Epithelial cell of esophagus (primary cell): ENCODE data around the gene ZNF416.

Source experiments
- DNase-seq: peaks from one replicate; pipeline ENCODE4 v3.0.0; 2010; ENCODE audit warnings: low read depth
- H3K4me3 ChIP-seq: 2 replicates; pipeline ENCODE4 v1.5.1; 2011; ENCODE audit warnings: mild to moderate bottlenecking, low read length, control low read depth
- CTCF ChIP-seq: IDR thresholded peaks from 2 replicates; pipeline ENCODE4 v1.5.1; 2011; ENCODE audit warnings: low read depth, mild to moderate bottlenecking, low read length, control low read depth, inconsistent platforms; ENCODE audit not compliant: insufficient read depth; ENCODE audit errors: missing control alignments

Gene ZNF416

GRCh38 chr19:57559404-57560025, 19.2 kb downstream of the ZNF416 start, which contains the start of gene ZNF550:
Gene ZNF550 (minus strand): TSS chr19:57559863. CDS start chr19:57559682, 181 bp downstream.
- no peak for TF ChIP-seq CTCF

GRCh38 chr19:57559008-57559403, 19.7 kb downstream of the ZNF416 start:
- DNase-seq = peak; percentile 23
- TF ChIP-seq CTCF = no peak
- H3K4me3 ChIP-seq = peak overlapping the region; percentile 90

More at GRCh38 chr19:57559404-57560025, 19.2 kb downstream of the ZNF416 start, which contains the start of gene ZNF550:
- peak; percentile 93 for DNase-seq
- peak within 1 kb of the TSS; percentile 90 for H3K4me3 ChIP-seq

GRCh38 chr19:57558525-57558924, 20.2 kb downstream of the ZNF416 start:
- TF ChIP-seq CTCF = peak; percentile 31
- peak; percentile 23 for DNase-seq
- H3K4me3 ChIP-seq = peak overlapping the region; percentile 90

GRCh38 chr19:57557659-57558058, 21.1 kb downstream of the ZNF416 start:
- H3K4me3 ChIP-seq = no peak overlapping the region
- no peak for TF ChIP-seq CTCF
- no peak for DNase-seq

- no peak for TF ChIP-seq CTCF
- H3K4me3 ChIP-seq = no peak overlapping the region
- no peak for DNase-seq
Observed at GRCh38 chr19:57552432-57552831, 26.3 kb downstream of the ZNF416 start.

- TF ChIP-seq CTCF = no peak
- no peak overlapping the region for H3K4me3 ChIP-seq
Observed at GRCh38 chr19:57546513-57546912, 32.2 kb downstream of the ZNF416 start.

More at GRCh38 chr19:57546513-57546912, 32.2 kb downstream of the ZNF416 start:
- DNase-seq = no peak
